Astrocyte of the spinal cord (primary cell): ENCODE results near the gene DUSP3.

ENCODE experiments used
- DNase-seq: peaks from one replicate; pipeline ENCODE4 v3.0.0; 2011; ENCODE audit warnings: low read depth, low spot score
- H3K4me3 ChIP-seq: 2 replicates; pipeline ENCODE4 v1.5.1; 2011; ENCODE audit warnings: low read depth, mild to moderate bottlenecking, low read length, moderate library complexity
- in situ Hi-C: cut with HindIII; loops from 2 replicates; pipeline ENCODE4 v1.10.0; 2017; ENCODE audit warnings: low sequenced_read_pairs
- TF ChIP-seq, protein P1 (sequence below): IDR thresholded peaks from 2 replicates; pipeline ENCODE4 v1.5.1; 2012; ENCODE audit warnings: low read depth, mild to moderate bottlenecking, low read length, inconsistent platforms

The DUSP3 gene

DNA sequence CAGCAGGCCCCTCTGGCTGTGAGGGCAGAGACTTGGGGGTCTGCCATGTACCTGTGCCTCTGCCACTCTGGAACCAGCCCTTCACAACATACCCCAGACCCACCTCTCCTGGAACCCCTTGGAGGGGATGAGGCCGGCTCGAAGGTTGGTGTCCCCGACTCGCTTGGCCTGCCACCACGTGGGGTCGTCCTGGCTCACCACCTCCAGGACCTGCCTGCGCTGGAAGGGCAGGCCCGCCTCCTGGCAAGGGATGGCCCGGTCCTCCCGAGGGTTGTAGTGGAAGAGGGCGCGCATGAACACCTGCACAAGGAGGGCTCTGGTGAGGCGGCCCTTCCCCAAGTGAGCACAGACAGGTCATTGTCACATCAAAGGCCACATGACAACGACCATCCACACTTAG lies 42.0 kb upstream of the DUSP3 start:
- no peak for DNase-seq
- in situ Hi-C loops, result no loop called here
- TF ChIP-seq, protein P1, sequence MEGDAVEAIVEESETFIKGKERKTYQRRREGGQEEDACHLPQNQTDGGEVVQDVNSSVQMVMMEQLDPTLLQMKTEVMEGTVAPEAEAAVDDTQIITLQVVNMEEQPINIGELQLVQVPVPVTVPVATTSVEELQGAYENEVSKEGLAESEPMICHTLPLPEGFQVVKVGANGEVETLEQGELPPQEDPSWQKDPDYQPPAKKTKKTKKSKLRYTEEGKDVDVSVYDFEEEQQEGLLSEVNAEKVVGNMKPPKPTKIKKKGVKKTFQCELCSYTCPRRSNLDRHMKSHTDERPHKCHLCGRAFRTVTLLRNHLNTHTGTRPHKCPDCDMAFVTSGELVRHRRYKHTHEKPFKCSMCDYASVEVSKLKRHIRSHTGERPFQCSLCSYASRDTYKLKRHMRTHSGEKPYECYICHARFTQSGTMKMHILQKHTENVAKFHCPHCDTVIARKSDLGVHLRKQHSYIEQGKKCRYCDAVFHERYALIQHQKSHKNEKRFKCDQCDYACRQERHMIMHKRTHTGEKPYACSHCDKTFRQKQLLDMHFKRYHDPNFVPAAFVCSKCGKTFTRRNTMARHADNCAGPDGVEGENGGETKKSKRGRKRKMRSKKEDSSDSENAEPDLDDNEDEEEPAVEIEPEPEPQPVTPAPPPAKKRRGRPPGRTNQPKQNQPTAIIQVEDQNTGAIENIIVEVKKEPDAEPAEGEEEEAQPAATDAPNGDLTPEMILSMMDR, result no peak
- H3K4me3 ChIP-seq, result no peak overlapping the region

DNA sequence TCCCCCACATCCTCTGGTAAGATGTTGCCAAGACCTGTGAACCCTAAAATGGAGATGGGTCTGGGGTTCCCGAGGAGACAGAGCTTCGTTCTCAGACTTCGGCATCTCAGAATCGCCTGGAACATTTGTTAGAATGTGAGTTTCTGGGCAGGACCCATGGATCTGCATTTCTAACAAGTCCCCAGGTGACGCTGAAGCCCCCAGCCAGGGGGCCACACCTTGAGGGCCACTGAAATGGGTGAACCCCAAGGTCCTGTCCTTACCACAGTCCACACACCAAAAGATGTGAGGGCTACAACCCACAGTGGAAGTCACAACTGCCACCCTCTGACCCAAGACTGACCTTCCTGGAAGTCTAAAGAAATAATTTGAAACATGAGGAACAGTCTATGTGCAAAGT lies 40.2 kb upstream of the DUSP3 start:
- TF ChIP-seq, protein P1, result no peak
- in situ Hi-C loops, result no loop called here
- H3K4me3 ChIP-seq, result no peak overlapping the region
- DNase-seq, result no peak

DNA sequence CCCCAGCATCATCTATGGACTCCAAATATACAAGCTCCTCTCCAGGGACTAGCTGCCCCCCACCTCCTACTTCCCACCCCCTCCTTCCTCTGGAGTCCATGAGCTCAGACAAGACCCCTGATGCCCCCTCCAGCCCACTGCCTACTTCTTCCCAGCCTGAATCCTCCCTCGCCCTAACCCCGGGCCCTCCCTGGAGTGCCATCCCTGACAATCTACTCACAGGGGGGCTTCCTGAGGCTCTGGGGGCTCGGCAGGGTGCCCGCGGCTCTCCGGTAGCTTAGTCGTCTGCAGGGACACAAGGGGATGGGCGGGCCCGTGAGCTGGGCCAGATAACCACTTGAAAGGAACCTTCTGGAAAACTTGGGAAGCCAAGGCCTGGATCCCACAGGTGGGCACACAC lies 39.0 kb upstream of the DUSP3 start:
- in situ Hi-C loops, result no loop called here
- no peak overlapping the region for H3K4me3 ChIP-seq
- no peak for DNase-seq
- TF ChIP-seq, protein P1, result no peak

DNA sequence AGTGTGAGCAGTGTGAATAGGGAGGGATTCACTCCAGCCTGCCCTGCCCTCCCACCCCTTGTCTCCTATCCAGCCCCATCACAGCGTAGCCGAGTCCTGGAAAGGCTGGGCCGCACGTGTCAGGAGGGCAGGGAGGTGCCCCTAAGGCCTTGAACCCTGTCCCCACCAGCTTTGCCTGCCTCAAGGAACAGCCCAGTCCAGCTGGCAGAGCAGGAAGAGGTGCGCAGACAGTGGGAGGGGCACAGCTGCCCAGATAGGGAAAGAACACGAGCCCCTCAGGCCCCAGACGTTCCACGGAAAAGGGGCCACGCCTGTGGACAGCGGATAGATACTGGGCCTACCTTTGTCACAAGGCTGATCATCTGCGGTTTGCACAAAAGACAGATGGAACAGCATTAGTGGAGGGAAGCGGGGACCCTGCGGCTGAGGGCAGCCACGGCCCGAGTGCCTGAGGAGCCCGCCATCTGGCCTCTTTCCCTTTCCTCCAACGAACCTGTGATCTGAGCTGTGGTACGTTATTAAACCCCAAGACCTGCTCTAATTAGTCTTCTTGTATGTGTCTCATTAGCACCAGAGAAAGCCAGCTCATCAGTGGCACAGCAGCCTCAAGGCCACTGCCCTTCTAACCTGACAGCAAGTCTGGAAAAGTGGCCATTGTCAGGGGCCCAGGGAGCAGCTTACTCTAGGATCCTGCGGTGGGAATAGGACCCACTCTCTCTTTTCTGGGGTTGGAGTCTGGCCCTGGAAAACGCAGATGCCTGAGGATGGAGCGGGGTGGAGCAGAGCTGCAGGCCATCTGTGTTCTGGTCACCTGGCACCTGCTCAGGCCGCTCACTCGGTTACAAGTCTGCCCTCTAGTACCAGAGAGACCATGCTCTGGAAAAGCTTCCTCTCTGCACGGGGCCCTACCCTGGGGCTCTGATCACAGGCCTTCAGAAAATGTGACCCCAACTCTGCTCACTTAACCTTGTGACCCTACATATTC lies 37.9 kb upstream of the DUSP3 start:
- TF ChIP-seq, protein P1, result no peak
- in situ Hi-C loops, result no loop called here
- no peak for DNase-seq
- H3K4me3 ChIP-seq, result no peak overlapping the region

DNA sequence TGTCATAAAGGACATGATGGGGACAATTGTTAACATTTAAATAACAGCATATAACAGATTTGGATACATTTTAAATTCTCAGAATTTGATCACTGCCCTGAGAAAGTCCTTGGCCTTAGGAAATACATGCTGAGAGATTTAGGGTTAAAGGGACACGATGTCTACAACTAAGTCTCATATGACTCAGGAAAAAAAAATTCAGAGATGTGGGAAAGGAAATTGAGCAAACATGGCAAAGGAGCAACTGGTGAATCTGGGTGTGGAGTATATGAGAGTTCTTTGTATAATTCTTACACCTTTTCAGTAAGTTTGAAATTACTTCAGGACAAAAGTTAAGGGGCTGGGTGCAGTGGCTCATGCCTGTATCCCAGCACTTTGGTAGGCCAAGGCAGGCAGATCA lies 35.9 kb upstream of the DUSP3 start:
- in situ Hi-C loops, result no loop called here
- TF ChIP-seq, protein P1, result no peak
- peak; percentile 71 for DNase-seq
- no peak overlapping the region for H3K4me3 ChIP-seq

DNA sequence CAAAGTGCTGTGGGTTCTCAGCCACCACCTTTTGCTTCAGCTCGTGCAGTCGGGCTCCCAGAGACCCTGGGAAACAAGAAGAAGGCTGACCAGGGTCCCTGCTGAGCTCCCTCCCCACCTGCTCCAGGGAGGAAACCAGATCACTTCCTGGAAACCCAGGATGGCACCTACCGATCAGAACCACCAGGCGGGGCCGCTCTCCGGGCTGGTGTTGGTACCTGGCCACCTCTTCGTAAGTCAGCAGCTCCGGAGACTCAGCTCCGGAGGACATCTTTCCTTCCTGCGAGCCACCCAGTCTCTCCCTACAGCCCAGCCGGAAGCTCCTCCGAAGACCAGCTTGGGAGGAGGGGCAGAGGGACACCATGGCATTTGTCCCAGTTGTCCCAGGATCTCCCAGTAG lies 35.2 kb upstream of the DUSP3 start:
- TF ChIP-seq, protein P1, result no peak
- DNase-seq, result no peak
- in situ Hi-C loops, result no loop called here
- H3K4me3 ChIP-seq, result no peak overlapping the region
